GM23248 (cell line): ENCODE data around the gene NUP133. TPM values are rescaled to one million over a fixed set of nuclear protein-coding genes. Genes with fewer than 3 reads are reported as not detected.
"Not testable (repeated sequence)": the region's sequence is repeated elsewhere in the genome, so short reads cannot be mapped to it uniquely, and the experiment has no call there.

Source experiments
- DNase-seq: peaks from one replicate; pipeline ENCODE4 v3.0.0-alpha.2; 2015
- H2AFZ ChIP-seq: fragments of 200-600 bp; sonication (generic); 2 replicates; pipeline ENCODE4 v1.6.1; 2016; ENCODE audit warnings: antibody characterized with exemption
- H3F3A ChIP-seq: fragments of 200-600 bp; sonication (generic); 2 replicates; pipeline ENCODE4 v1.6.1; 2016; ENCODE audit warnings: mild to moderate bottlenecking, antibody characterized with exemption, mixed run types; ENCODE audit not compliant: insufficient read depth
- H3K27ac ChIP-seq: fragments of 200-600 bp; sonication (generic); 2 replicates; pipeline ENCODE4 v1.5.1; 2016; ENCODE audit warnings: mild to moderate bottlenecking
- H3K27me3 ChIP-seq: fragments of 200-600 bp; sonication (generic); replicated peaks from 2 replicates; pipeline ENCODE4 v1.6.1; 2016; ENCODE audit warnings: mild to moderate bottlenecking; ENCODE audit not compliant: insufficient read depth
- H3K36me3 ChIP-seq: fragments of 200-600 bp; sonication (generic); 2 replicates; pipeline ENCODE4 v1.6.1; 2016; ENCODE audit warnings: low read depth, mild to moderate bottlenecking
- H3K4me1 ChIP-seq: fragments of 200-600 bp; sonication (generic); 2 replicates; pipeline ENCODE4 v1.6.1; 2016; ENCODE audit warnings: mild to moderate bottlenecking; ENCODE audit not compliant: insufficient read depth
- H3K4me2 ChIP-seq: fragments of 200-600 bp; sonication (generic); one replicate; pipeline ENCODE4 v1.6.1; 2016; ENCODE audit warnings: mild to moderate bottlenecking; ENCODE audit not compliant: unreplicated experiment
- H3K4me3 ChIP-seq: fragments of 200-600 bp; sonication (generic); 2 replicates; pipeline ENCODE4 v1.5.1; 2016; ENCODE audit warnings: mild to moderate bottlenecking
- H3K79me2 ChIP-seq: fragments of 200-600 bp; sonication (generic); 2 replicates; pipeline ENCODE4 v1.6.1; 2016; ENCODE audit warnings: mild to moderate bottlenecking; ENCODE audit not compliant: insufficient read depth
- H3K9ac ChIP-seq: fragments of 200-600 bp; sonication (generic); 2 replicates; pipeline ENCODE4 v1.6.1; 2016; ENCODE audit warnings: mild to moderate bottlenecking
- H3K9me2 ChIP-seq: fragments of 200-600 bp; sonication (generic); 2 replicates; pipeline ENCODE4 v1.6.1; 2016; ENCODE audit warnings: mixed run types, mild to moderate bottlenecking, moderate library complexity; ENCODE audit not compliant: insufficient read depth
- H3K9me3 ChIP-seq: fragments of 200-600 bp; sonication (generic); one replicate; pipeline ENCODE4 v1.6.1; 2017; ENCODE audit warnings: low read depth
- H4K20me1 ChIP-seq: fragments of 200-600 bp; sonication (generic); 2 replicates; pipeline ENCODE4 v1.6.0; 2016; ENCODE audit not compliant: insufficient read depth
- EZH2 ChIP-seq: fragments of 200-600 bp; sonication (generic); IDR thresholded peaks from 2 replicates; pipeline ENCODE4 v1.6.1; 2018; ENCODE audit warnings: antibody characterized with exemption, mild to moderate bottlenecking; ENCODE audit not compliant: insufficient read depth, poor library complexity, severe bottlenecking
- EZH2phosphoT487 ChIP-seq: fragments of 200-600 bp; sonication (generic); IDR thresholded peaks from 2 replicates; pipeline ENCODE4 v1.6.1; 2018; ENCODE audit warnings: antibody characterized with exemption, moderate library complexity, mild to moderate bottlenecking, low read depth; ENCODE audit not compliant: insufficient read depth
- WGBS, 2 experiments: methylation state at CpG; one replicate each; pipeline ENCODE4 v1.1.6; 2015 to 2017; ENCODE audit warnings: low lambda C conversion rate in 2 of 2, low coverage in 1 of 2; ENCODE audit errors: missing lambda C conversion rate in 2 of 2; 5-methylcytosine and 5-hydroxymethylcytosine counted together
- in situ Hi-C: fragments of 300-500 bp; cut with MboI; formaldehyde crosslinking; loops from 2 replicates; pipeline ENCODE4 v1.15.0; 2020
- polyA plus RNA-seq: library from polyadenylated mRNA; unstranded; fragments of >200 nt; fragmentation: Nextera tagmentation; extraction: Ambion mirVana; gene quantifications from 2 replicates; pipeline ENCODE4 v1.2.1, GENCODE V29; 2016
- total RNA-seq: library from RNA; depleted of rRNA; stranded (reverse); fragments of >200 nt; shearing (Covaris generic); gene quantifications from 2 replicates; pipeline ENCODE4 v1.2.3, GENCODE V29; 2014

NUP133 gene
- total and polyA plus RNA-seq, 2 experiments from 2014 or later: 16.7 to 29.1 TPM

GRCh38 chr1:229478852-229479251 lies 29.3 kb downstream of the NUP133 start:
- no peak overlapping the region for H2AFZ ChIP-seq
- peaks cover 27% of the 10 kb centered on the region for H3K36me3 ChIP-seq
- no peaks in the 10 kb centered on the region for H3K9me3 ChIP-seq
- no peak for DNase-seq
- H3F3A ChIP-seq: no peaks in the 10 kb centered on the region
- TF ChIP-seq EZH2phosphoT487: no peak
- TF ChIP-seq EZH2: no peak
- H3K4me3 ChIP-seq: no peak overlapping the region
- no peaks in the 10 kb centered on the region for H3K4me1 ChIP-seq
- in situ Hi-C loops: no loop called here
- no peak overlapping the region for H3K4me2 ChIP-seq
- no peaks in the 10 kb centered on the region for H3K9me2 ChIP-seq
- H3K27me3 ChIP-seq: no peaks in the 10 kb centered on the region
- WGBS, 2 experiments: 93 to 100% methylated on average over 1 of the region's 1 CpG
- H3K79me2 ChIP-seq: no peaks in the 10 kb centered on the region
- no peak overlapping the region for H3K9ac ChIP-seq
- no peak overlapping the region for H3K27ac ChIP-seq
- no peaks in the 10 kb centered on the region for H4K20me1 ChIP-seq

GRCh38 chr1:229475859-229476258 lies 32.3 kb downstream of the NUP133 start:
- H2AFZ ChIP-seq: not testable (repeated sequence)

GRCh38 chr1:229474509-229474908 lies 33.6 kb downstream of the NUP133 start:
- Histone ChIP-seq H2AFZ (no peak overlapping the region), H3K4me1 (no peaks in the 10 kb centered on the region), H3K36me3 (peaks cover 38% of the 10 kb centered on the region), H3K9ac (no peak overlapping the region), H3K9me2 (no peaks in the 10 kb centered on the region), H3K4me2 (no peak overlapping the region), H3K79me2 (no peaks in the 10 kb centered on the region), H3F3A (no peaks in the 10 kb centered on the region), H3K9me3 (no peaks in the 10 kb centered on the region), H3K4me3 (no peak overlapping the region), H3K27ac (no peak overlapping the region), H3K27me3 (no peaks in the 10 kb centered on the region), H4K20me1 (no peaks in the 10 kb centered on the region)
- no peak for DNase-seq
- TF ChIP-seq EZH2: no peak
- no peak for TF ChIP-seq EZH2phosphoT487
- in situ Hi-C loops: no loop called here
- 57 to 59% methylated on average over 2 of the region's 2 CpGs for WGBS, 2 experiments

More at GRCh38 chr1:229475859-229476258, 32.3 kb downstream of the NUP133 start:
- DNase-seq, H3K9me3 ChIP-seq, H3K27me3 ChIP-seq, H3K9me2 ChIP-seq, H3K9ac ChIP-seq, H3K4me2 ChIP-seq, H4K20me1 ChIP-seq, in situ Hi-C loops, H3K4me1 ChIP-seq, H3K79me2 ChIP-seq, H3K4me3 ChIP-seq, H3F3A ChIP-seq, H3K27ac ChIP-seq: not testable (repeated sequence)
- 94 to 96% methylated on average over 13 of the region's 13 CpGs for WGBS, 2 experiments
- H3K36me3 ChIP-seq: peaks cover 38% of the 10 kb centered on the region

- Histone ChIP-seq H3K4me3 (no peak overlapping the region), H3K27ac (no peak overlapping the region), H2AFZ (no peak overlapping the region), H3K27me3 (no peaks in the 10 kb centered on the region), H3K4me1 (no peaks in the 10 kb centered on the region), H3K9ac (no peak overlapping the region), H3K9me3 (no peaks in the 10 kb centered on the region), H3K9me2 (no peaks in the 10 kb centered on the region), H4K20me1 (no peaks in the 10 kb centered on the region), H3K36me3 (peaks cover 39% of the 10 kb centered on the region), H3F3A (no peaks in the 10 kb centered on the region), H3K4me2 (no peak overlapping the region), H3K79me2 (no peaks in the 10 kb centered on the region)
- in situ Hi-C loops: no loop called here
- WGBS, 2 experiments: 91 to 100% methylated on average over 3 of the region's 3 CpGs
- TF ChIP-seq EZH2phosphoT487 (no peak), EZH2 (no peak)
- no peak for DNase-seq
These were observed 37.0 kb downstream of the NUP133 start for GRCh38 chr1:229471175-229471574.

- Histone ChIP-seq H3K27me3 (no peaks in the 10 kb centered on the region), H3K4me3 (no peak overlapping the region), H3K4me1 (no peaks in the 10 kb centered on the region), H3K27ac (no peak overlapping the region), H3K36me3 (peaks cover 39% of the 10 kb centered on the region), H3K79me2 (no peaks in the 10 kb centered on the region), H3K9ac (no peak overlapping the region), H3K9me3 (no peaks in the 10 kb centered on the region), H2AFZ (no peak overlapping the region), H3K9me2 (no peaks in the 10 kb centered on the region), H3F3A (no peaks in the 10 kb centered on the region), H3K4me2 (no peak overlapping the region), H4K20me1 (no peaks in the 10 kb centered on the region)
- 95 to 97% methylated on average over 8 of the region's 8 CpGs for WGBS, 2 experiments
- DNase-seq: no peak
- TF ChIP-seq EZH2phosphoT487: no peak
- TF ChIP-seq EZH2: no peak
- in situ Hi-C loops: no loop called here
These were observed 37.6 kb downstream of the NUP133 start for GRCh38 chr1:229470406-229471043.
